ENCODE results near the gene IFNLR1.

The IFNLR1 gene

DNA sequence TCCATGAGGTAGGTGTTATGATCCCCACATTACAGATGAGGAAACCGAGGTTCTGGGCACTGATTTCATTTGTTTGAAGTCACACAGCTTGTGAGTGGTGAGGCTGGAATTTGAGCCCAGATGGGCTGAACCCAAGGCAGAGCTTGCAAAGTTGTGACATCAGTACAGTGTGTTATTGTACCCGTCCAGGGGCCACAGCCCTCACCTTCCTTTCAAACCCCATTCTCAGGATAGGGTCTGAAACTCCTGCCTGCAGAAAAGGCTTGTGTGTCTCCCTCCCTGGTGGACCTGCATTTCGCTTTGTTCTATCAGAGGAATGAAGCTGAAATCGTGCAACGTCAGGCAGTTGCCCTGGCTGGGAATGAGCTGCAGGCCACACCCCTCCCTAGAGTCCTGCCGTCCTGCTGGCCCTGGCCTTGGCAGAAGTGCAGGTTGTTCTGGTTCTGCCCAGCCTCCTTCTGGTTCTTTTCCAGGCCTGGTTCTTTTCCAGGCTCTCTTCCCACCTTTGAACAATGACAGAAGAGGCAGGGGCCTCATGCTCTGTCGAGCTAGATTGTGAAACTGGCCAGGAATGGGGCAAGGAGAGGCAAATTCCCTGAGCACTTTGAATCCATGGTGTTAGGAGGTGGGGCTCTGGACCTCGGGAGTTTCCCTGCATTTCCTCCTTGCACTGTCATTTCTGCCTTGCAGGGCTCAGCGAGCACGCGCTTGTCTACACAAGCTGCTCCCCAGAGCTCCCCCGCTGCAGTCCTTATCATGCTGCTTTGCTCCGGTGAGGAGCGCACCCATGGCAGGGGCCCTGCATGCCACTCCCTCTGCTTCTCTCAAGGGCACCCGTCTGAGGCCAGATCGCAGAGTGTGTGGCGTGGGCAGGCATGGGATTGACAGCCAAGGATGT lies 67.0 kb downstream of the IFNLR1 start:
- DNase-seq = no peak

GRCh38 chr1:24119489-24119858 lies 67.6 kb downstream of the IFNLR1 start:
- DNase-seq = no peak

- DNase-seq = no peak
Observed at GRCh38 chr1:24118410-24119242, 68.5 kb downstream of the IFNLR1 start.

DNA sequence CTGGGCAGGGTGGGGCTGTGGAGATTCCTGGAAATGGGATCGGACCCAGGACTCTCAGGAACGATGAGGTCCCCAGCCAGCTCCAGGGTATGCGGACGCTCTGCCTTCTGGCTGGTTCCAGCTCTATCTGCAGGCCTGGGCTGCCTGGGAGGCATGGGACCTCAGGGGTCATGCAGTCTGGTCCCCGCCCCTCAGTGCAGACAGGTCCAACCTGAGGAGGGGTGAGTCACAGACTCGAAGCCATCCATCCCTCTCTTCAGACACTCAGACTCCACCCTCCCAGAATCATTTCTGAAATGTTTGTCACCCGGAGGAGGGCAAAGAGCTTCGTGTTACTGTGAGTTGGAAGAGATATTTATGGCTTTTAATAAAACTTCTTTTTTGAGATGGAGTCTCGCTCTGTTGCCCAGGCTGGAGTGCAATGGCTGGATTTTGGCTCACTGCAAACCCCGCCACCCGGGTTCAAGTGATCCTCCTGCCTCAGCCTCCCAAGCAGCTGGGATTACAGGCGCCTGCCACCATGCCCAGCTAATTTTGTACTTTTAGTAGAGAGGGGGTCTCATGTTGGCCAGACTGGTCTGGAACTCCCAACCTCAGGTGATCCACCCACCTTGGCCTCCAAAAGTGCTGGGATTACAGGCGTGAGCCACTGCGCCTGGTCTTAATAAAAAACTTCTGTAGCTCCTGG lies 69.2 kb downstream of the IFNLR1 start:
- no peak for DNase-seq

GRCh38 chr1:24117132-24117531 lies 70.0 kb downstream of the IFNLR1 start:
- DNase-seq = no peak

GRCh38 chr1:24114753-24115152 lies 72.3 kb downstream of the IFNLR1 start:
- DNase-seq = no peak

DNA sequence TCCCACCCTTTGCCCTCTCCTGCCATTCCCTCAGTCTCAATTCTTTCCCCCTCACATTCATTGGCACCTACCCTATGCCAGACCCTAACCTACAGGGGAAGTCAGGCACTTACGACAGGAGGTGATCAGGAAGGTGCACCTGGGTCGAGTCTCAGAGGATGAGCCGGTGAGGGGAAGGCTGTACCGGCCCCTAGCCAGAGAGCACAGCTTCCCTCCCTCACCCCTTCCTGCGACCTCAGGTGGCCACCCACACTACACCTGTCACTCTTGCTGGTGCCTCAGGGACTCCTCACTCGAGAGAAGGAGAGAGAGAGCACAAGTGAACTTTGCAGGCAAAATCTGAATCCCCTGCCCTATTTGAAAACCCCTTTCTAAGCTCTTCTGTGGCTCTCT lies 73.5 kb downstream of the IFNLR1 start:
- DNase-seq = no peak

- DNase-seq = peak; percentile 43 to 58
Observed at GRCh38 chr1:24111996-24112779, 74.9 kb downstream of the IFNLR1 start, which contains the start of gene MYOM3. TSS of gene MYOM3 (minus strand) at chr1:24112135. CDS start at chr1:24108636, 3,499 bp downstream.

- no peak for DNase-seq
Observed at GRCh38 chr1:24111262-24111995, 75.7 kb downstream of the IFNLR1 start.

GRCh38 chr1:24110642-24111261 lies 76.3 kb downstream of the IFNLR1 start:
- no peak for DNase-seq

GRCh38 chr1:24109686-24110475 lies 77.2 kb downstream of the IFNLR1 start:
- DNase-seq = no peak

GRCh38 chr1:24109166-24109483 lies 78.0 kb downstream of the IFNLR1 start:
- DNase-seq = no peak

DNA sequence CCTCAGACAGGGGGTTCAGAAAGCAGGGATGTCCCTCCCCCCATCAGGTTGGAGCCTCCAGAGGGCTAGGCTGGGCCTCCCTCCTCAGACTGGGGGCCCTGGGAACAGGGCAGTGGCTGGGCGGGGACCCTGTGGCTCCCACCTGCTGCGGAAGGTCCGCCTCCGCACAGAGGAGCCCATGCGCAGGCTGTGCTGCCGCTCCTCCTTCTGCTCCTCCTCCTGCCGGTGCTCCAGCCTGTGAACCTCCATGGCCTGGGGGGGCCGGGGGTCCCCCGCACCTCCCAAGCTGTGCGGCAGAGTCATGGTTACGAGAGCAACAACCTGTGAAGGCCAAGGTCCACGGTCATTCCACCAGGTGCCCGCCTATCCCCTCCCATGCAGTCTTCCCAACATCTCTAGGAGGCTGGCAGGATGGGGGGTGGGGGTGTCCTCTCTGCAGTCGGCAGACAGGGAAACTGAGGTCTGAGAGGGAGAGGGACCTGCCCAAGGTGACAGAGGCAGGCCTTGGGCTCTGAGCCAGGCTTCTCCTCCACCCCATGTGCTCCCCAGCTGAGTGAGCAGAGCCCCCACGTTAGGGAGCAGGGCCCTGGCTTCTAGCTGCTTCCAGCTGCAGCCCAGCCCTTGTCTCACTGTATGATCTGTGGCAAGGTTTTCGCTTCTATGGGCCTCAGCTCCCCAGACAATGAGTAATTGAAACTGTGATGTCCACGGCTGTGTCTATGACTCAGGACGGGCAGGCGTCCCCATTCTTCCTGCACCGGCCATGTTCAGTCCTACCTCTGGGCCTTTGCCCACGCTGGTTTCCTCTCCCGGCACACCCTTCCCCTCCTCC lies 78.5 kb downstream of the IFNLR1 start:
- DNase-seq = no peak

DNA sequence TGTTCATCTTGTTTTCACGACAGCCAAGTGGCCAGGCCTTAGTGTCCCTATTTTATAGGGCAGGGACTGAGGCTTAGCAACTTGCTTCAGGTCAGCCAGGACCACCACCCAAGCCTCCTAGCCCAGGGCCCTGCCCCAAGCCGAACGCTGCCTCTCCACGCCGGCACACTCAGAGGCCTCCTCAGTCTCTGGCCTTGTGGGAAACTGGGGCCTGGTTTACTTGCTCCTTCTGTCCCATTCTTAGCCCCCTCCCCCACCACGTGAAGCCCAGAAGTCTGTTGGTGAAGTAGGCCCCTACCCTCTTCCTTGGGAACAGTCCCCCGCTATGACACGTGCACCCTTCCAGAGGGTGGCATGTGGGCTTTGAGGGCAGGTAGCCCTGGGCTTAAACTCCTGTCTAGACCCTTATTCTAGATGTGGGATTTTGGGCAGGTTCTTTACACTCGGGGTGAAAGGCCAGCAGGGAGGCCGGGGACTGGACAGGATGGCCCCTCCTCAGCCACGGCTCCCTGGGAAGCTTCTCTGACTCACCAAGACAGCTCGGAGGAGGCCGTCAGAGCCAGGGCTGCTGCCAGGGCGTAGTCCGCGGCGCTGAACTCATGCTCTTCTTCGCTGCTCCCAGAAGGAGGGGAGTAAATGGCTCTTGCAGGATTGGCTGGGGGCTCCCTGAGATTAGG lies 79.5 kb downstream of the IFNLR1 start:
- DNase-seq = no peak

- DNase-seq = no peak
Observed at GRCh38 chr1:24105368-24106160, 81.5 kb downstream of the IFNLR1 start.

DNA sequence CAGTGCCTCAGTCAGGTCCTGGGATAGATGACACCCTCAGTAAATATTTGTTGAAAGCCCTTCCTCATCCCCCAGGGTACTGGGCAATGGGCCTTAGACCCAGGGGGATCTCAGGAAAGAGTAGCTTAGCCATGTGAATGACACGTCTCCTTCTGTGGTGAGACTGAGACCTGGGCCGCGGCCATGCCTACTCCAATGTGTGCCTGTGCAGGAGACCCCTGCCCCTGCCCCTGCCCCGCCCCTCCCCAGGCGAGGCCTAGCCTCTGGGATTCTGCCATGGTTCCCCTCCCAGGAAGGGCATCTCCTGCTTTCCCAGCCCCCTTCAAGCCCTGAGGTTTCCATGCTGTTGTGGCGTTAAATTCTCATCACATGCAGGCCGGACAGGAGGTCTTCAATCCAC lies 82.2 kb downstream of the IFNLR1 start:
- no peak for DNase-seq
